Skin epidermis (tissue), 12 donors: ENCODE measurements around the gene MED22.
A peak's percentile ranks its signal among the peaks of the same experiment; 100 is the strongest.
"Not testable (repeated sequence)": the region's sequence is repeated elsewhere in the genome, so short reads cannot be mapped to it uniquely, and the experiment has no call there.

Experiments used
- H3K27ac ChIP-seq, 21 experiments: fragments of 200-600 bp; sonication (generic) in 11 of 21; one replicate each; pipeline ENCODE4 v1.5.0; 2020; ENCODE audit warnings: mild to moderate bottlenecking in 3 of 21, inconsistent platforms in 2 of 21, moderate library complexity in 2 of 21
- H3K4me3 ChIP-seq, 7 experiments: fragments of 200-600 bp; sonication (generic) in 2 of 7; one replicate each; pipeline ENCODE4 v1.5.0; 2020; ENCODE audit warnings: inconsistent platforms in 2 of 7, mild to moderate bottlenecking in 2 of 7, moderate library complexity in 1 of 7

The MED22 gene

GRCh38 chr9:133347985-133348717 lies at the start of gene MED22, which contains the start of gene RPL7A:
MED22 (minus strand) TSS chr9:133348131; CDS start chr9:133346662, 1,469 bp downstream.
RPL7A (plus strand) TSS chr9:133348218; CDS start chr9:133348244, 26 bp downstream.
- peak within 1 kb of the TSS; percentile 75 to 99 (median 95) for H3K27ac ChIP-seq
- peak within 1 kb of the TSS; percentile 61 to 99 (median 89) for H3K4me3 ChIP-seq

DNA sequence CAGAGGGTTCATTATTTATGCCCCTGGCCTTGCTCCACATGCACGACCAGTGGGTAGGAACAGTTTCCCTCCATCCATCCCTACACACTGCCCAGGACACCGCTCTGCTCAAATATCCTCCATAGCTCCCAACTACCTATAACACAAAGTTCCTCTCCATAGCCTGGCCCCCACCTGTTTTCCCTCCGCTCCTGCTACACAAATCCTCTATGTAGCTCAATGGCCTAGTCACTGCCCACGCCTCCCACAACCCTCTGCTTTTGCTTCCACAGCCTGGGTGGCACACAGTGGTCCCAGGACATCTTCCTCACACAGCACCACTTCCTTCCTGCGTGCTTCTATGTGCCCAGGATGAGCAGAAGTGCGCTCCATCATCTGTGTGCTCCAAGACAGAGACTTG lies 49.4 kb upstream of the MED22 start:
- Histone ChIP-seq H3K4me3 (no peak overlapping the region), H3K27ac (no peak overlapping the region)

GRCh38 chr9:133396952-133397351 lies 49.0 kb upstream of the MED22 start:
- no peak overlapping the region for H3K4me3 ChIP-seq
- H3K27ac ChIP-seq, result no peak overlapping the region

DNA sequence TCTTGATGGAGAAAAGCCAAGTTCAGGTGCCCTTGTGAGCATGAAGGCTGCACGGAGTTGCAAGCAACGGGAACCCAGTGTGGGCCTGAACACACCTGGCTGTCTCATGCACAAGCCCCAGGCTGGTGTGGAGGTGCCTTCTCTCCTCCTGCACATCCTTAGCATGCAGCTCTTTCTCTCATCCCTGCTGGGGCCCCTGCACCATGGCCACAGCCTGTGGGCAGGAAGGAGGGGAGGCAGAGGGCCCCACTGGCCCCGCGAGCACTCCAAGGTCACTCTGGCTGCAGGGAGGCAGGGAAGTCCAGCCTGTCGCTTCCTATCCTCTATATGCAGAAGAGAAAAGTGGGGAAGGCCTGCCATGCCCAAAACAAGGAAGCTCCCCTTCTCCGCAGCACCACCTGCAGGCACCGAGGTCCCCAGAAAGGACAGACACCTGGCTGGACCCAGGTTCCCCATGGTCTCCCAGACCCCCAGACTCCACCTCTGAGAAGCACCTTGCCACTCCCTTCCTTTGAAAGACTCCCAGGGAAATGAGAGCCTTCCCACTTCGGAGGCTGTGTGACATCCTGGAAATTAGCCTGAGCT lies 46.8 kb upstream of the MED22 start:
- no peak overlapping the region for H3K27ac ChIP-seq
- no peak overlapping the region for H3K4me3 ChIP-seq

DNA sequence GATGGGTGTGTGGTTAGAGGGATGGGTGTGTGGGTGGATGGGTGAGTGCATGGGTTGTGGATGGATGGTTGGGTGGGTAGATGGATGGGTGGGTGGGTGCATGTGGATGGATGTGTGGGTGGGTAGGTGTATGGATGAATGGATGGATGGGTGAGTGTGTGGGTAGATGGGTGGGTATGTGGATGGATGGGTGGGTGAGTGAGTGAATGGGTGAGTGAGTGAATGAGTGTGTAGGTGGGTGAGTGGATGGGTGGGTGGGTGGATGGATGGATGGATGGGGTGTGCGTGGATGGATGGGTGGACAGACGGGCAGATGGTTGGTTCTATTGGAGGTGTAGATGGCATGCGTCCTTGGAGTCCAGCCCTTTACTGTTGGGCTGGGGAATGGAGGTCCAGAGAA lies 45.5 kb upstream of the MED22 start:
- Histone ChIP-seq H3K27ac (no peak overlapping the region), H3K4me3 (no peak overlapping the region)

- H3K4me3 ChIP-seq, H3K27ac ChIP-seq: not testable (repeated sequence)
Measured at GRCh38 chr9:133392308-133392707, 44.4 kb upstream of the MED22 start.

DNA sequence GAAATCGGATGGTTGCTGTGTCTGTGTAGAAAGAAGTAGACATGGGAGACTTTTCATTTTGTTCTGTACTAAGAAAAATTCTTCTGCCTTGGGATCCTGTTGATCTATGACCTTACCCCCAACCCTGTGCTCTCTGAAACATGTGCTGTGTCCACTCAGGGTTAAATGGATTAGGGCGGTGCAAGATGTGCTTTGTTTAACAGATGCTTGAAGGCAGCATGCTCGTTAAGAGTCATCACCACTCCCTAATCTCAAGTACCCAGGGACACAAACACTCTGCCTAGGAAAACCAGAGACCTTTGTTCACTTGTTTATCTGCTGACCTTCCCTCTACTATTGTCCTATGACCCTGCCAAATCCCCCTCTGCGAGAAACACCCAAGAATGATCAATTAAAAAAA lies 43.5 kb upstream of the MED22 start:
- H3K27ac ChIP-seq, H3K4me3 ChIP-seq: not testable (repeated sequence)

GRCh38 chr9:133390713-133391112 lies 42.8 kb upstream of the MED22 start:
- Histone ChIP-seq H3K4me3 (no peak overlapping the region), H3K27ac (no peak overlapping the region)

DNA sequence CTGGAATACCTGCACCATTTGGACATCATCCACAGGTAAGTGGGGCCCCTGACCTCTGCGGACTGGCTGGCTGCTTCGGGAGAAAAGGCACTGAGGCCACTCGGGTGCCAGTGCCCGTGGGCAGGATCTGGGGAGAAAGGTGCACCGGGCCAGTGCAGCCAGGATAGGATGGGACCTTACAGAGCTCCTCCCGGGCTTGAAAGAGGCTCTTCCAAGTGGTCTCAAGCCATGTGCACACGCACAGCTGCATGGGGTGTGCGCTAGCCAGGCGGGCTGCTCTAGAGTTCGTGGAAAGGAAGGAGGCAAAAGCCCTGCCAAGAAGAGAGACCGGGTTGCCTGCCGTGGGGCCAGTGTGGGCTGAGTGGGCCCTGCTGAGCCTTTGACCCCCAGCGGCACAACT lies 41.6 kb upstream of the MED22 start:
- Histone ChIP-seq H3K27ac (no peak overlapping the region), H3K4me3 (no peak overlapping the region)

DNA sequence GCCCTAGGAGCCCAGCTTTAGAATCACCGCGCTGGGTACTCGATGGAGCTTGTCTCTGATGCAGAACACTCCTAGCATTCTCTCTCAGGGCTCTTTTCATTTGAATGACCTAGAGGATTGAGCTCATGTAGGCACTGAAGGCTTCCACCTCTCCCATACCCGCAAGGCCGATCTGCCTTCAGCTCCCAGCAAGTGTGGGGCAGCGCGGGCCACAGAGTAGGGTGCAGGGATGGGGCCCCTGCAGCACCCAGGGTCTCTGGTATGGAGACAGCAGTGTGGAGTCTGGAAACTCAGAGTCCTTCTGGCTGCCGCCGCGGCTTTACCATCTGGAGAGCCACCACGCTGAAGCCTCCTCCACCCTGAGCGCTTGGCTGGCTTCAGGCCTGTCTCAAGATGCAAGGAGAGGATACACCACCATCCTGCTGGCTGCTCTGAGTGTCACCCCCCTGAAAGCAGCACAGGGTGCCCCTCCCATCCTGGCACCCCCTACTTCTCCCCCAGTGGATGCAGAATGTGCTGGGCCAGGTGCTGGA lies 41.2 kb upstream of the MED22 start:
- Histone ChIP-seq H3K4me3 (no peak overlapping the region), H3K27ac (no peak overlapping the region)

DNA sequence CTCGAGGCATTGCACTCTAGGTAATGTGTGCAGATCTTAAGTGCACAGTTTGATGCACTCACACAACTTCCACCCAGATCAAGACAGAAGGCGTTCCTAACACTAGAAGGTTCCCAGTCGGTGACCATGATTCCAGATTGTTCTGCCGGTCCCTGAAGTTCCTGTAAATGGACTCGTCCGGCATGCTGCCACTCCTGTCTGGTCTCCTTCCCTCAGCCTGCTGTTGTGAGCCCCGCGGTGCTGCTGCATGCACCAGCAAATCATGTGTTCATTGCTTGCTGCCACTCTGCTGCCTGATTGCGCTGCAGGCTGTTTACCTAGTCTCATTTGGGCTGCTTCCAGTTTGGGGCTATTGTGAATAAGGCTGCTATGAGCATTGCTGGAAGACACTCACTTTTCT lies 39.7 kb upstream of the MED22 start:
- H3K27ac ChIP-seq, result no peak overlapping the region

DNA sequence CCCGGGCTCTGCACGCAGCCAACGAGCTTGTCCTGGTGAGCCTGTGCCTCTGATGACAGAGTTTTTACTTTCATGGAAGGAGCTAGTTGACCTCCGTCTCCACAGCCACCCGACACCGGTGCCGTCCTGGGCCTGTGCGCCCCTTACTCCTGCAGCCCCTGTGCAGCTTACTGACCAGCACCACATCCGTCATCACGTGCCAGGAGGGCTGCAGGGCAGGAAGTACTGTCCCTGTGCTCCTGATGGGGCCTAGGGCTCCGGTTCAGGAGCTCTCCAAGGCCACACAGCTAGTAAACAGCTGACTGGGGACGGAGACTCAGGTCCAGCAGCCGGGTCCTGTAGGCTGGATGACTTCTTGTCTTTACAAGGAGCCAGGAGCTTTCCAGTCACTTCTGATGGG lies 38.4 kb upstream of the MED22 start:
- no peak overlapping the region for H3K4me3 ChIP-seq
- no peak overlapping the region for H3K27ac ChIP-seq

More for the DNA sequence above, 39.7 kb upstream of the MED22 start:
- H3K4me3 ChIP-seq, result no peak overlapping the region

GRCh38 chr9:133385452-133385851 lies 37.5 kb upstream of the MED22 start:
- H3K4me3 ChIP-seq, result no peak overlapping the region
- no peak overlapping the region for H3K27ac ChIP-seq

- Histone ChIP-seq H3K4me3 (no peak overlapping the region), H3K27ac (no peak overlapping the region)
Measured at GRCh38 chr9:133384736-133385321, 36.9 kb upstream of the MED22 start.

DNA sequence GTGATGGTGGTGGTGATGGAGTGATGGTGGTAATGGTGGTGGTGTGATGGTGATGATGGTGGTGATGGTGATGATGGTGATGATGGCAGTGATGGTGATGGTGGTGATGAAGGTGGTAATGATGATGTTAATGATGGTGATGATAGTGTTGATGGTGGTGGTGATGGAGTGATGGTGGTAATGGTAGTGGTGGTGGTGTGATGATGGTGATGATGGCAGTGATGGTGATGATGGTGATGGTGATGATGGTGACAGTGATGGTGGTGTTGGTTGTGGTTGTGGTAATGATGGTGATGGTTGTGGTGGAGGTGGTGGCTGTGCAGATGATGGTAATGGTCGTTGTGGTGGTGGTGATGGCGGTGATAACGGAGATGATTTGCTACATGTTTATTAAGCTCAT lies 35.5 kb upstream of the MED22 start:
- no peak overlapping the region for H3K4me3 ChIP-seq
- no peak overlapping the region for H3K27ac ChIP-seq

GRCh38 chr9:133382507-133383141 lies 34.7 kb upstream of the MED22 start:
- Histone ChIP-seq H3K4me3 (no peak overlapping the region), H3K27ac (no peak overlapping the region)

- Histone ChIP-seq H3K4me3 (no peak overlapping the region), H3K27ac (no peak overlapping the region)
Measured at GRCh38 chr9:133380734-133381133, 32.8 kb upstream of the MED22 start.

- H3K4me3 ChIP-seq, result no peak overlapping the region
- peak overlapping the region in 3 of 21 experiments; percentile 11 to 55 (median 27) for H3K27ac ChIP-seq
Measured at GRCh38 chr9:133379153-133380086, 31.5 kb upstream of the MED22 start.

DNA sequence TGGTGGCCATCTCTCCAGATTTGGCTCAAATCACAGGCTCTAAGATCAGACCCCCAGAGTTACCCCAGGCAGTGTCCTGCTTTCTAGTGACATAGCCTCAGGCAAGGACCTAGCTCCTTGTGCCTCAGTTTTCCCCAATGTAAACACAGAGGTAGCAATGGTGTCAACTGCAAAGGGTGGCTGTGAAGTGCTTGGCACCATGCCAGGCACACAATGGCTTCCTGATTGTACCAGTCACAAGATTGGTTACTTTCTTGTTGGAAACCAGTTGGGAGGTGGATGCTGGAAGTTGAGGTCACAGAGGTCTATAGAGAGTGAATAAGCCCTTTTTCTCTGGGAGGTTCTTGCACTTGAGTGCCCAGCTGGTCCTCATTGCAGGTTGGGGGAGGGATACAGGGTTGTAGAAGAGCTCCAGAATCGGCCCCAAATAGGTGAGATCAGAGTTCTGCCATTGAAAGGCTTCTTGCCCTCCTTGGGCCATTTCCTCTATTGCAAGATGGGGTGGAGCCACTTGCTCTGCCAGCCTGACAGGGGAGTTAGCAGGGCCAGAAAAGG lies 30.6 kb upstream of the MED22 start:
- Histone ChIP-seq H3K4me3 (no peak overlapping the region), H3K27ac (peak overlapping the region in 8 of 21 experiments; percentile 11 to 69 (median 48))
